Nasal cavity respiratory epithelium epithelial cell of viscerocranial mucosa (primary cell): Measurements from ENCODE around the gene MAP2K3. TPM values are rescaled to one million over a fixed set of nuclear protein-coding genes. Genes with fewer than 3 reads are reported as not detected.

Experiments
- total RNA-seq: library from RNA; depleted of rRNA; stranded (reverse); fragments of >200 nt; gene quantifications from 2 replicates; pipeline ENCODE4 v1.2.3, GENCODE V29; 2014

MAP2K3 gene
- total RNA-seq = 6.5 and 21.6 TPM in 2 replicates

DNA sequence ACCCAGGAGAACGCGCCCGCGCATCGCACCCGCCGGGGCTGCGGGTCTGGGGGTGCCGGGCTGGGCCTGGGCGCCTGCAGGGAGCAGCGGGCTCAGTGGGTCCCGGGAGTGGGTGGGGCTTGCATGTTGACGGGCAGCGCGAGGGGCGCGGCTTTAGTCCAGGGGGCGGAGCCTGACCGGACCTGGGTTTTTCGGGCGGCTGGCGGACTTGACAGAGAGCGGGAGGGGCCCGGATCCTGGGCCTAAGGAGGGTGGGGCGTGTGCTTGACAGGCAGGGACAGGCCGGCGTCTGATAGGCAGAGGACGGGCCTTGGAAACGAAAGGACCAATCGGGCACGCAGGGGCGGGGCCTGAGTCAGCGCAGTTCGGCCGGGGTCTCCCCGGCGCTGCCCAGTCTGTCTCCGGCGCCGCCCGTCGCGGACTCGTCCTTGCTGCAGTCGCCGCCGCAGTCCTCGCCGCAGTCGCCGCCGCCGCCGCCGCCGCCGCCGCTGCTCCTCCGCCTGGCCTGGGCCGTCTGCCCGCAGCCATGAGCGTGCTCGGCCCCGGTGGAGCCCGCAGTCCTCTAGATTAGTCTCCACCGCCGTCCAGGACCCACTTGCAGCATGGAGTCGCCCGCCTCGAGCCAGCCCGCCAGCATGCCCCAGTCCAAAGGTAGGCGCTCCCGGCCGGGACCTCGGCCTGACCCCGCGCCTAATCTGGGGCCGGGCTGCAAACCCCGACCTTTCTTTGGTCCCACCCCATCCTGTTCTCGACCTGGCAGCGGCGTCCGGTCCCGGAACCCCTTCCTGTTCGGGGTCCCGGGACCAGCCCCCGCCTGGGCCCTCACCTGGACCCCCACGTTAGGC lies at the start of gene MAP2K3:
TSS of gene MAP2K3 (plus strand) at position 393 of the 845 bp plus-strand sequence. CDS start at position 603, 210 bp downstream.

GRCh38 chr17:21252796-21253645 lies 31.5 kb upstream of the MAP2K3 start, which contains the start of gene NATD1:
Gene NATD1, minus strand, starts transcription at chr17:21253410. Its CDS starts 146 bp downstream, at chr17:21253264.

Other genes with a start within 250 kb of the MAP2K3 start
- gene USP22, start 241.7 kb upstream of the MAP2K3 start, total RNA-seq = 156 and 273 TPM in 2 replicates
- gene DHRS7B, start 157.7 kb upstream of the MAP2K3 start, total RNA-seq = 16.5 and 23.2 TPM in 2 replicates
- gene TMEM11, start 70.5 kb upstream of the MAP2K3 start, total RNA-seq = 17.0 and 23.2 TPM in 2 replicates
- gene NATD1, start 31.3 kb upstream of the MAP2K3 start, total RNA-seq = 1.0 and 3.1 TPM in 2 replicates
- 0.34 and 1.00 TPM in 2 replicates for gene KCNJ12, start 91.6 kb downstream of the MAP2K3 start, total RNA-seq